Right atrium auricular region (tissue), 2 donors: ENCODE data around the gene FRMD8. TPM values are rescaled to one million over a fixed set of nuclear protein-coding genes. Genes with fewer than 3 reads are reported as not detected.

Source experiments
- DNase-seq: peaks from one replicate; pipeline ENCODE4 v3.0.0-alpha.2; 2019; ENCODE audit warnings: low spot score
- H3K27ac ChIP-seq, 2 donors: fragments of 200-600 bp; sonication (generic); 1 replicate in 1 of 2; 2 replicates in 1 of 2; pipeline ENCODE4 v1.5.1; 2016 to 2019
- H3K27me3 ChIP-seq, 2 donors: fragments of 200-600 bp; sonication (generic); one replicate each; pipeline versions ENCODE4 v1.5.1 to v1.6.0; 2017 to 2019
- H3K36me3 ChIP-seq: fragments of 200-600 bp; sonication (generic); one replicate; pipeline ENCODE4 v1.5.1; 2016
- H3K4me1 ChIP-seq, 2 donors: fragments of 200-600 bp; sonication (generic); one replicate each; pipeline versions ENCODE4 v1.5.1 to v1.6.0; 2017 to 2019
- H3K4me3 ChIP-seq, 2 donors: fragments of 200-600 bp; sonication (generic); 1 replicate in 1 of 2; 2 replicates in 1 of 2; pipeline ENCODE4 v1.5.1; 2017 to 2019; ENCODE audit warnings: mild to moderate bottlenecking in 1 of 2, moderate library complexity in 1 of 2
- H3K9me3 ChIP-seq, 2 donors: fragments of 200-600 bp; sonication (generic); one replicate each; pipeline ENCODE4 v1.5.1; 2019
- total RNA-seq, 2 donors: library from RNA; depleted of rRNA; stranded (reverse); fragments of >200 nt; gene quantifications; one replicate each; pipeline ENCODE4 v1.1.0, GENCODE V29; 2016
- TF ChIP-seq, protein P1 (sequence below), 2 donors: fragments of 200-600 bp; sonication (generic); IDR thresholded peaks; one replicate each; pipeline ENCODE4 v1.5.1; 2019; ENCODE audit warnings: antibody characterized with exemption in 2 of 2

The FRMD8 gene
- total RNA-seq, 2 donors from 2014 or later = 10.2 to 23.8 TPM

DNA sequence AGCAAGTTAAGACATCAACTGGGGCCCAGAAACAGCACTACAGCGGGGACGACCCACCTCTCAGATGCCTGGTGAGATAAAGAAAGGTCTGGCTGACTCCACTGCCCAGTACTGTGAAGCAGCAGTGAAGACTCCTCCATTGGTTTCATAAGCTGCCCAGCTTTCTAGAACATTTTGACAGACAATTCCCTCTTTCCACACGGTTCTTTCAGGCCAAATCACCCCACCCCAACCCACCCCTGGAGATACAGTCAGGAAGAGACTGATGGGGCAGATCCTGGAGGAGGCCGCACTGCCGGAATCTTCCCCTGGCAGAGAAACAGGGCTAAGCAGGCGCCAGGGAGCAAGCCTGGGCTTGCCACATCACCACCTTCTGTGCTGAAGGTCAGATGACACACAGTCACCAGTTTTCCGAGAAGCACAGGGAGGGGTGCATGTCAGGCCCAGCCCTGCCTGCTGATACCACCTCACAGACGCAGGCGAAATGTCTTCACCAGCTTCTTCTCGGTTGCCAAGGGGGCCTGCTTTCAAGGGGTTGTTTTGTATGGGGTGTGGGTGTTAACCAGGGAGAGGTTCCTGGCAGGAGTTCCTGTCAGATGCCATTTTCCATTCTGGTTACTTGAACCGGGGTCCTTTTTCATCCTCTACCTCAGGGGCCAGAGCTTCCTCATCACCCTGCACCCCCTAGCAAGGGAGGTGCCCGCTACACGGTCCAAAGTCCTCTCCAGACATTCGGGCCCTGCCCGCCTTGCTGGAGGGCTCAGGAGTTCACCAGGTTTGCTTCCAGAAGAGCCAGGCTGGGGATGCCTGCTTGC, 34.7 kb downstream of the FRMD8 start:
- peaks cover 32% of the 10 kb centered on the region for H3K36me3 ChIP-seq
- H3K9me3 ChIP-seq = no peaks in the 10 kb centered on the region
- peak overlapping the region; percentile 99 for H3K27ac ChIP-seq
- no peaks in the 10 kb centered on the region for H3K27me3 ChIP-seq
- TF ChIP-seq, protein P1, sequence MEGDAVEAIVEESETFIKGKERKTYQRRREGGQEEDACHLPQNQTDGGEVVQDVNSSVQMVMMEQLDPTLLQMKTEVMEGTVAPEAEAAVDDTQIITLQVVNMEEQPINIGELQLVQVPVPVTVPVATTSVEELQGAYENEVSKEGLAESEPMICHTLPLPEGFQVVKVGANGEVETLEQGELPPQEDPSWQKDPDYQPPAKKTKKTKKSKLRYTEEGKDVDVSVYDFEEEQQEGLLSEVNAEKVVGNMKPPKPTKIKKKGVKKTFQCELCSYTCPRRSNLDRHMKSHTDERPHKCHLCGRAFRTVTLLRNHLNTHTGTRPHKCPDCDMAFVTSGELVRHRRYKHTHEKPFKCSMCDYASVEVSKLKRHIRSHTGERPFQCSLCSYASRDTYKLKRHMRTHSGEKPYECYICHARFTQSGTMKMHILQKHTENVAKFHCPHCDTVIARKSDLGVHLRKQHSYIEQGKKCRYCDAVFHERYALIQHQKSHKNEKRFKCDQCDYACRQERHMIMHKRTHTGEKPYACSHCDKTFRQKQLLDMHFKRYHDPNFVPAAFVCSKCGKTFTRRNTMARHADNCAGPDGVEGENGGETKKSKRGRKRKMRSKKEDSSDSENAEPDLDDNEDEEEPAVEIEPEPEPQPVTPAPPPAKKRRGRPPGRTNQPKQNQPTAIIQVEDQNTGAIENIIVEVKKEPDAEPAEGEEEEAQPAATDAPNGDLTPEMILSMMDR (IDR thresholded peaks at IDR 0.05) = no peak
- peaks cover 0 to 55% of the 10 kb centered on the region in 2 donors for H3K4me1 ChIP-seq
- peak overlapping the region; percentile 79 to 95 for H3K4me3 ChIP-seq
- peak; percentile 99 for DNase-seq

DNA sequence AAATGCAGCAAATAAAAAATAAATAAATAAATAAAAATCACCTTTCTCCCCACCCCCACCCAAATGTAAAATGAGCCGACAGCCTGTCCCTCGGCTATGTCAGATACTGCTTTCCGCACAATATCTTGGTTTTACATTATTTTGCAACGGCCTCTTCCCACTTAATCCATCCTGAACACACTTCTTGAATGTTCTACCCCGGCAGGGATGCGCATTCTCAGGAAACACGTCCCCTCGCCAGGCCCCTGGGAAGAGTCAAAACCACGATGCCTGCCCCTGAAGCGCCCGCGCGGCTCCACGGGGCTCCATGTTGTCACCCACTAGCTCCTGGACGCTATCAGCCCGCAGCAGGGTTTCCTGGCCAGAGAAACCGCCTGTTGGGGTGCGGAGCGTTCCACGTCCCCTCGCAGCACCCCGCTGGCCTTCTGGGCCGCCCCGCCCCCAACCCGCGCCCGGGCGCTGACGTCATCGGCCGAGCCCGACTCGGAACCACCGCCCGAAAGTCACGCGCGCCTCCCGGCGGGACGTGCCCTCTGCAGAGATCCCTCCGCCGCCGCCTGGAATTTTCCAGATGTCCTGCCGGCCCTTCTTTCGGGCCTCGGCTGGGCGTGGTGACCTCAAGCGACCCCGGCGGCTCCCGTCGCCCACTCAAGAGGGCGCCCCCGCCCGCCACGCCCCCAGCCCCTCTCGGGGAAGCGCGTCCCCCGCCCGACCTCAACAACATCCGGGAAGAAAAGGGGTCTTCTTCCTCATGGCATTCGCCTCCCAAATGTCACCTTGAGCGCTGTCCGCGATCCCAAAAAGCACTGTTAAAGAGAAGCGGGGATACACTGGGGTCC, 35.6 kb downstream of the FRMD8 start:
- TF ChIP-seq, protein P1 (IDR thresholded peaks at IDR 0.05) = no peak
- Histone ChIP-seq H3K9me3 (no peaks in the 10 kb centered on the region), H3K36me3 (peaks cover 41% of the 10 kb centered on the region), H3K27me3 (no peaks in the 10 kb centered on the region), H3K27ac (peak overlapping the region; percentile 99), H3K4me3 (peak overlapping the region; percentile 79 to 95), H3K4me1 (peaks cover 0 to 53% of the 10 kb centered on the region in 2 donors)
- DNase-seq = peak; percentile 98

DNA sequence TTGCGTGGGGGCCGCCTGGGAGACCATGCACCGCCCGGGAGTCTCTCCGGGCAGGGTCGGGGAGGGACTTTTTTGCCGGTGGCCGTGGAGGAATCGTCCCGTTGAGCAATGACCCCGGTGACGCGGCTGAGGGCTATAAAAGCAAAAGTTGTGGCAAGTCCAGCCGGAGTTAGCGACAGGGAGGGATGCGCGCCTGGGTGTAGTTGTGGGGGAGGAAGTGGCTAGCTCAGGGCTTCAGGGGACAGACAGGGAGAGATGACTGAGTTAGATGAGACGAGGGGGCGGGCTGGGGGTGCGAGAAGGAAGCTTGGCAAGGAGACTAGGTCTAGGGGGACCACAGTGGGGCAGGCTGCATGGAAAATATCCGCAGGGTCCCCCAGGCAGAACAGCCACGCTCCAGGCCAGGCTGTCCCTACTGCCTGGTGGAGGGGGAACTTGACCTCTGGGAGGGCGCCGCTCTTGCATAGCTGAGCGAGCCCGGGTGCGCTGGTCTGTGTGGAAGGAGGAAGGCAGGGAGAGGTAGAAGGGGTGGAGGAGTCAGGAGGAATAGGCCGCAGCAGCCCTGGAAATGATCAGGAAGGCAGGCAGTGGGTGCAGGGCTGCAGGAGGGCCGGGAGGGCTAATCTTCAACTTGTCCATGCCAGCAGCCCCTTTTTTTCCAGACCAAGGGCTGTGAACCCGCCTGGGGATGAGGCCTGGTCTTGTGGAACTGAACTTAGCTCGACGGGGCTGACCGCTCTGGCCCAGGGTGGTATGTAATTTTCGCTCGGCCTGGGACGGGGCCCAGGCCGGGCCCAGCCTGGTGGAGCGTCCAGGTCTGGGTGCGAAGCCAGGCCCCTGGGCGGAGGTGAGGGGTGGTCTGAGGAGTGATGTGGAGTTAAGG, 36.4 kb downstream of the FRMD8 start, which contains the start of gene NEAT1:
Gene NEAT1 (plus strand): TSS at position 166 of the 883 bp plus-strand sequence.
- Histone ChIP-seq H3K27me3 (no peaks in the 10 kb centered on the region), H3K36me3 (peaks cover 49% of the 10 kb centered on the region), H3K9me3 (no peaks in the 10 kb centered on the region), H3K4me1 (peaks cover 0 to 53% of the 10 kb centered on the region in 2 donors), H3K4me3 (peak within 1 kb of the TSS; percentile 79 to 95), H3K27ac (peak within 1 kb of the TSS; percentile 99)
- TF ChIP-seq, protein P1 (IDR thresholded peaks at IDR 0.05) = no peak
- peak; percentile 99 for DNase-seq

DNA sequence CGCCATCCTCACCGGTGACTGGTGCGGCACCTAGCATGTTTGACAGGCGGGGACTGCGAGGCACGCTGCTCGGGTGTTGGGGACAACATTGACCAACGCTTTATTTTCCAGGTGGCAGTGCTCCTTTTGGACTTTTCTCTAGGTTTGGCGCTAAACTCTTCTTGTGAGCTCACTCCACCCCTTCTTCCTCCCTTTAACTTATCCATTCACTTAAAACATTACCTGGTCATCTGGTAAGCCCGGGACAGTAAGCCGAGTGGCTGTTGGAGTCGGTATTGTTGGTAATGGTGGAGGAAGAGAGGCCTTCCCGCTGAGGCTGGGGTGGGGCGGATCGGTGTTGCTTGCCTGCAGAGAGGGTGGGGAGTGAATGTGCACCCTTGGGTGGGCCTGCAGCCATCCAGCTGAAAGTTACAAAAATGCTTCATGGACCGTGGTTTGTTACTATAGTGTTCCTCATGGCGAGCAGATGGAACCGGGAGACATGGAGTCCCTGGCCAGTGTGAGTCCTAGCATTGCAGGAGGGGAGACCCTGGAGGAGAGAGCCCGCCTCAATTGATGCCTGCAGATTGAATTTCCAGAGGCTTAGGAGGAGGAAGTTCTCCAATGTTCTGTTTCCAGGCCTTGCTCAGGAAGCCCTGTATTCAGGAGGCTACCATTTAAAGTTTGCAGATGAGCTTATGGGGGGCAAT, 37.2 kb downstream of the FRMD8 start:
- Histone ChIP-seq H3K4me3 (peak overlapping the region; percentile 79 to 95), H3K27ac (peak overlapping the region; percentile 99), H3K4me1 (peaks cover 0 to 50% of the 10 kb centered on the region in 2 donors), H3K9me3 (no peaks in the 10 kb centered on the region), H3K27me3 (no peaks in the 10 kb centered on the region), H3K36me3 (peaks cover 55% of the 10 kb centered on the region)
- TF ChIP-seq, protein P1 (IDR thresholded peaks at IDR 0.05) = no peak
- no peak for DNase-seq
